Mesenchymal stem cell (in vitro differentiated cells and primary cell): ENCODE measurements around the gene RALGPS1.

ENCODE experiments used
- DNase-seq: peaks from one replicate; pipeline ENCODE4 v3.0.0-alpha.2; 2013
- H2AFZ ChIP-seq: one replicate; pipeline ENCODE4 v1.6.1; 2013; ENCODE audit warnings: low read depth, mild to moderate bottlenecking, control low read depth, inconsistent platforms, low read length, moderate library complexity
- H2AK5ac ChIP-seq: 2 replicates; pipeline ENCODE4 v1.6.1; 2013; ENCODE audit warnings: low read length, moderate library complexity, mild to moderate bottlenecking, inconsistent platforms; ENCODE audit not compliant: severe bottlenecking
- H2BK120ac ChIP-seq: one replicate; pipeline ENCODE4 v1.6.1; 2013; ENCODE audit warnings: low read depth, mild to moderate bottlenecking, inconsistent platforms, low read length, moderate library complexity
- H2BK12ac ChIP-seq, 2 experiments: one replicate each; pipeline ENCODE4 v1.6.1; 2013; ENCODE audit warnings: inconsistent platforms in 2 of 2, low read length in 2 of 2, mild to moderate bottlenecking in 2 of 2, moderate library complexity in 2 of 2, control low read depth in 1 of 2
- H2BK15ac ChIP-seq: one replicate; pipeline ENCODE4 v1.6.1; 2013; ENCODE audit warnings: mild to moderate bottlenecking, low read depth, inconsistent platforms; ENCODE audit not compliant: poor library complexity, severe bottlenecking
- H2BK5ac ChIP-seq: 2 replicates; pipeline ENCODE4 v1.6.1; 2013; ENCODE audit warnings: low read depth, mild to moderate bottlenecking, low read length, control low read depth, inconsistent platforms; ENCODE audit not compliant: poor library complexity, severe bottlenecking
- H3K14ac ChIP-seq, 2 experiments: one replicate each; pipeline ENCODE4 v1.6.1; 2013; ENCODE audit warnings: inconsistent platforms in 2 of 2, low read length in 2 of 2, control low read depth in 1 of 2, mild to moderate bottlenecking in 1 of 2, moderate library complexity in 1 of 2
- H3K18ac ChIP-seq, 2 experiments: one replicate each; pipeline ENCODE4 v1.6.1; 2013; ENCODE audit warnings: inconsistent platforms in 2 of 2, low read length in 2 of 2, control low read depth in 1 of 2, low read depth in 1 of 2, mild to moderate bottlenecking in 1 of 2
- H3K23ac ChIP-seq, 2 experiments: one replicate each; pipeline ENCODE4 v1.6.1; 2013; ENCODE audit warnings: inconsistent platforms in 2 of 2, low read length in 2 of 2, mild to moderate bottlenecking in 2 of 2, moderate library complexity in 2 of 2, control low read depth in 1 of 2
- H3K27ac ChIP-seq: 2 replicates; pipeline ENCODE4 v1.5.1; 2013; ENCODE audit warnings: mild to moderate bottlenecking, moderate library complexity, low read length, control low read depth, inconsistent platforms; ENCODE audit not compliant: poor library complexity, severe bottlenecking
- H3K27me3 ChIP-seq, 2 experiments: 2 replicates each; pipeline versions ENCODE4 v1.6.1 to v1.7.0; 2013; ENCODE audit warnings: low read length in 2 of 2, mild to moderate bottlenecking in 2 of 2, moderate library complexity in 2 of 2, control low read depth in 1 of 2, inconsistent platforms in 1 of 2; ENCODE audit not compliant: control insufficient read depth in 1 of 2, insufficient read depth in 1 of 2
- H3K36me3 ChIP-seq, 2 experiments: 2 replicates each; pipeline versions ENCODE4 v1.6.1 to v1.7.0; 2013; ENCODE audit warnings: low read length in 2 of 2, control low read depth in 1 of 2, inconsistent platforms in 1 of 2, low read depth in 1 of 2, mild to moderate bottlenecking in 1 of 2; ENCODE audit not compliant: insufficient read depth in 2 of 2, control insufficient read depth in 1 of 2
- H3K4ac ChIP-seq, 2 experiments: one replicate each; pipeline ENCODE4 v1.6.1; 2013; ENCODE audit warnings: inconsistent platforms in 2 of 2, low read length in 2 of 2, mild to moderate bottlenecking in 2 of 2, moderate library complexity in 2 of 2, control low read depth in 1 of 2, low read depth in 1 of 2
- H3K4me1 ChIP-seq: 2 replicates; pipeline ENCODE4 v1.6.1; 2013; ENCODE audit warnings: low read depth, low read length, control low read depth; ENCODE audit not compliant: control insufficient read depth, insufficient read depth
- H3K4me2 ChIP-seq: 2 replicates; pipeline ENCODE4 v1.6.1; 2013; ENCODE audit warnings: low read length, mild to moderate bottlenecking, inconsistent platforms; ENCODE audit not compliant: poor library complexity, severe bottlenecking
- H3K4me3 ChIP-seq, 2 experiments: 2 replicates each; pipeline versions ENCODE4 v1.5.1 to v1.7.0; 2013; ENCODE audit warnings: low read length in 2 of 2, mild to moderate bottlenecking in 2 of 2, control low read depth in 1 of 2, low read depth in 1 of 2; ENCODE audit not compliant: insufficient read depth in 1 of 2
- H3K79me1 ChIP-seq: replicated peaks from 2 replicates; pipeline ENCODE4 v1.6.1; 2013; ENCODE audit warnings: mild to moderate bottlenecking, control low read depth, low read length, inconsistent platforms; ENCODE audit not compliant: poor library complexity, severe bottlenecking
- H3K9ac ChIP-seq: 2 replicates; pipeline ENCODE4 v1.7.0; 2013; ENCODE audit warnings: mild to moderate bottlenecking, low read length, moderate library complexity
- H3K9me3 ChIP-seq: 2 replicates; pipeline ENCODE4 v1.7.0; 2013; ENCODE audit warnings: mild to moderate bottlenecking, low read length; ENCODE audit not compliant: control insufficient read depth
- H4K8ac ChIP-seq: one replicate; pipeline ENCODE4 v1.6.1; 2013; ENCODE audit warnings: inconsistent platforms, mild to moderate bottlenecking, low read length, moderate library complexity
- H4K91ac ChIP-seq: one replicate; pipeline ENCODE4 v1.6.1; 2013; ENCODE audit warnings: mild to moderate bottlenecking, low read length, inconsistent platforms
- WGBS: methylation state at CpG from one replicate; pipeline ENCODE4 v1.1.7; 2013; ENCODE audit warnings: mixed read lengths; 5-methylcytosine and 5-hydroxymethylcytosine counted together

RALGPS1 gene

DNA sequence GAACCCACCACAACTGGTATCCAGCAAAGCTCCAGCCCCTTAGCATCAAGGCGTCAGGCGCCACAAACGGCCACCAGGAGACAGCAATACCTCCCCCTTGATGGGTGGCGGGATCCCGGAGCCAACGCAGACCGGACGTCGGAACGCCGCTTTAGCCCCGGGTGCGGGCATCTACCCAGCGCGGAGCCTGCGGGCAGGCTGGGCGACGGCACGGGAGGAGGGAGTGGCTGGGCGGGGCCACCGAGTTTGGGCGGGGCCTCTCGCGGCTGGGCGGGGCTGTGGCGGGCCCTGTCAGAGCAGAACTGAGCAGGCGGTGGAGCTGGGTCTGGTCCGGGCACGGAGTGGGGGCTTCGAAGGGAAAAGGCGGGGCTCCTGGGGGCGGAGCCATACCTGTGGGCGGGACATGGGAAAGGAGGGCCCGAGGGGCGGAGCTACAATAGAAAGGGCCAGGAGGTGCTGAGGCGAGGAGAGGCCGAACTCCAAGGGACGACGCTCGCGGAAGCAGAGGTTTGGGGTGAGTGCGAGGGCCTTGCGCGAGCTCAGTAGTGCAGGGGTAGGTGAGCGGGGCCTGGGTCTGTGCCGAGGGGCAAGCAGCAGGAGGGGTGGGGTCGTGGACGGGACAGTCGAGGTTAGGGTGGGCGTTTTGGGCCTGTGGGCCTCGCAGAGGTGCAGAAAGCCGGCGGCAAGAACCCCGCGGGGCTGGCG, 309.7 kb downstream of the RALGPS1 start:
- Histone ChIP-seq H3K4me3 (peak overlapping the region; percentile 52 to 63), H3K18ac (peak overlapping the region; percentile 47 to 86), H3K9ac (no peak overlapping the region), H3K9me3 (no peaks in the 10 kb centered on the region), H3K14ac (peak overlapping the region in 1 of 2 experiments; percentile 50), H3K4me1 (peaks cover 18% of the 10 kb centered on the region), H3K23ac (peak overlapping the region in 1 of 2 experiments; percentile 23), H2BK12ac (peak overlapping the region in 1 of 2 experiments; percentile 65), H2BK5ac (no peak overlapping the region), H3K4me2 (peak overlapping the region; percentile 58), H4K91ac (no peak overlapping the region), H3K27ac (no peak overlapping the region), H2BK15ac (peak overlapping the region; percentile 30), H3K79me1 (no peaks in the 10 kb centered on the region), H3K36me3 (no peaks in the 10 kb centered on the region), H3K4ac (peak overlapping the region in 1 of 2 experiments; percentile 24), H2BK120ac (no peak overlapping the region), H2AK5ac (no peak overlapping the region), H3K27me3 (peaks cover 20 to 65% of the 10 kb centered on the region in 2 experiments), H2AFZ (peak overlapping the region; percentile 74), H4K8ac (peak overlapping the region; percentile 57)
- peak; percentile 88 for DNase-seq
- 4% methylated on average over 48 of the region's 56 CpGs for WGBS

GRCh38 chr9:127224883-127225739, 310.5 kb downstream of the RALGPS1 start:
- H3K27me3 ChIP-seq = peaks cover 20 to 69% of the 10 kb centered on the region in 2 experiments
- peaks cover 18% of the 10 kb centered on the region for H3K4me1 ChIP-seq
- peak overlapping the region in 1 of 2 experiments; percentile 68 for H3K23ac ChIP-seq
- no peak overlapping the region for H2BK120ac ChIP-seq
- peak overlapping the region in 1 of 2 experiments; percentile 71 for H3K14ac ChIP-seq
- H2BK15ac ChIP-seq = peak overlapping the region; percentile 90
- H3K9ac ChIP-seq = no peak overlapping the region
- no peak overlapping the region for H2AK5ac ChIP-seq
- H3K79me1 ChIP-seq = no peaks in the 10 kb centered on the region
- no peak overlapping the region for H2BK12ac ChIP-seq
- peak overlapping the region; percentile 57 for H4K8ac ChIP-seq
- peak; percentile 87 for DNase-seq
- no peak overlapping the region for H4K91ac ChIP-seq
- H3K4ac ChIP-seq = peak overlapping the region in 1 of 2 experiments; percentile 7
- WGBS = 2% methylated on average over 56 of the region's 106 CpGs
- H3K27ac ChIP-seq = no peak overlapping the region
- H3K4me3 ChIP-seq = peak overlapping the region; percentile 66 to 71
- no peaks in the 10 kb centered on the region for H3K9me3 ChIP-seq
- no peaks in the 10 kb centered on the region for H3K36me3 ChIP-seq
- peak overlapping the region; percentile 88 for H2AFZ ChIP-seq
- H2BK5ac ChIP-seq = no peak overlapping the region
- H3K18ac ChIP-seq = peak overlapping the region; percentile 50 to 63
- peak overlapping the region; percentile 92 for H3K4me2 ChIP-seq

DNA sequence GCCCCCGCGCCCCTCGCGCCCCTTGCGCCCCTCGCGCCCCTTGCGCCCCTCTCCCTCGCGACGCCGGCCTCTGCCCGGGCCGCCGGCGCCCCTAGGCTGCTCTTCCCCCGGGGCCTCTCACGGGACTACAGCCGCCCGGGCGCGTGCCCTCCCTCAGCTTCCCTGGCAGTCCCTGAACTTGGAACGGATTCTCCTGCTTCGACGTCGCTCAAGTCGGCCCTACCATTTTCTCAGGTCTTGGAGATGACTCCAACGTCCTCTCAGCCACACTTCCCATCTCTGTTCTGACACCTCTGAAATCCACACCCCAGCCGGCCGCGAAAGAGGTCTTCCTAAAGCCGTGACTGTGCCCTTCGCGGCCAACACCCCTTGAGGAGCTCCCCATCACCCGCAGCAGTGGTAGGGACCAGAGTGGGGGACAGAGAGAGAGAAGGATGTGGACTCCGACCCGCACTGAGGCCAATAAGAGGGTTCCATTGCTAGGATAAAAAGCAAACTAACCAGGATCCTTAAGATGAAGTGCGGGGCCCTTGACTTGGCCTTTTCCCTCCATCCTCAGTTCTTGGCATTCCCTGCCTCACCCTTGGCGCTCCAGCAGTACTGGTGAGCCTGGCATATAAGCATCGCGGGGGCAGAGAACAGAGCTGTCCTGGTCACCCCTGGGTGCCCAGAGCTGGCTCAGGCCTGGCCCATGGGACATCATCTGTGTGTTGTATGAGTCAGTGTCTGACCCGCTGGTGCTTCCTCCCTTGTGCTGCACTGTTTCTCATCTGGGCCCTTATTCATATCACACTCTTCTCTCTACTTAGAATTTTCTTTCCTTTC, 311.4 kb downstream of the RALGPS1 start:
- H2BK5ac ChIP-seq = no peak overlapping the region
- peak overlapping the region; percentile 92 for H3K4me2 ChIP-seq
- peak overlapping the region in 1 of 2 experiments; percentile 68 for H3K23ac ChIP-seq
- peaks cover 19 to 62% of the 10 kb centered on the region in 2 experiments for H3K27me3 ChIP-seq
- H3K9me3 ChIP-seq = no peaks in the 10 kb centered on the region
- no peak overlapping the region for H3K14ac ChIP-seq
- H2BK15ac ChIP-seq = no peak overlapping the region
- H3K27ac ChIP-seq = no peak overlapping the region
- no peak overlapping the region for H4K8ac ChIP-seq
- H3K4me3 ChIP-seq = peak overlapping the region in 1 of 2 experiments; percentile 71
- H3K9ac ChIP-seq = no peak overlapping the region
- H3K79me1 ChIP-seq = no peaks in the 10 kb centered on the region
- 39% methylated on average over 37 of the region's 42 CpGs for WGBS
- H3K4me1 ChIP-seq = peaks cover 18% of the 10 kb centered on the region
- H3K36me3 ChIP-seq = no peaks in the 10 kb centered on the region
- DNase-seq = no peak
- H2BK12ac ChIP-seq = no peak overlapping the region
- H3K18ac ChIP-seq = no peak overlapping the region
- no peak overlapping the region for H2AK5ac ChIP-seq
- H2AFZ ChIP-seq = peak overlapping the region; percentile 88
- no peak overlapping the region for H4K91ac ChIP-seq
- no peak overlapping the region for H2BK120ac ChIP-seq
- H3K4ac ChIP-seq = no peak overlapping the region
